Neural cell (in vitro differentiated cells): ENCODE measurements around the gene CARS1. TPM values are rescaled to one million over a fixed set of nuclear protein-coding genes. Genes with fewer than 3 reads are reported as not detected.

Experiments used
- H2AFZ ChIP-seq: fragments of 200-600, 300-800 bp; sonication (generic), shearing (Covaris generic); 2 replicates; pipeline ENCODE4 v1.6.0; 2014; ENCODE audit warnings: low read depth, mild to moderate bottlenecking, antibody characterized with exemption, low read length, moderate library complexity
- H3F3A ChIP-seq: fragments of 200-600 bp; shearing (Covaris generic); 2 replicates; pipeline ENCODE4 v1.6.1; 2016; ENCODE audit warnings: mild to moderate bottlenecking, moderate library complexity, mixed read lengths, antibody characterized with exemption, low read length; ENCODE audit not compliant: insufficient read depth, poor library complexity, severe bottlenecking
- H3K27ac ChIP-seq: fragments of 200-600, 300-800 bp; sonication (generic), shearing (Covaris generic); 2 replicates; pipeline ENCODE4 v1.5.1; 2014; ENCODE audit warnings: mild to moderate bottlenecking, low read length, moderate library complexity
- H3K27me3 ChIP-seq: fragments of 300-800, 200-600 bp; sonication (generic), shearing (Covaris generic); 2 replicates; pipeline ENCODE4 v1.6.0; 2014; ENCODE audit warnings: mild to moderate bottlenecking, low read depth, low read length, moderate library complexity; ENCODE audit not compliant: insufficient read depth
- H3K36me3 ChIP-seq: fragments of 300-800, 200-600 bp; sonication (generic), shearing (Covaris generic); 2 replicates; pipeline ENCODE4 v1.5.1; 2014; ENCODE audit warnings: mild to moderate bottlenecking, antibody characterized with exemption, low read length, moderate library complexity; ENCODE audit not compliant: insufficient read depth
- H3K4me2 ChIP-seq: fragments of 300-800, 200-600 bp; sonication (generic), shearing (Covaris generic); 2 replicates; pipeline ENCODE4 v1.6.0; 2014; ENCODE audit warnings: mild to moderate bottlenecking, low read length
- H3K4me3 ChIP-seq: fragments of 300-800, 200-600 bp; sonication (generic), shearing (Covaris generic); 2 replicates; pipeline ENCODE4 v1.5.1; 2014; ENCODE audit warnings: mild to moderate bottlenecking, low read length, moderate library complexity
- H3K79me2 ChIP-seq: fragments of 200-600 bp; shearing (Covaris generic); replicated peaks from 2 replicates; pipeline ENCODE4 v1.6.0; 2014; ENCODE audit warnings: mild to moderate bottlenecking, low read length, moderate library complexity; ENCODE audit not compliant: insufficient read depth
- H3K9ac ChIP-seq: fragments of 300-800, 200-600 bp; sonication (generic), shearing (Covaris generic); 2 replicates; pipeline ENCODE4 v1.6.1; 2016; ENCODE audit warnings: mild to moderate bottlenecking, low read length, mixed read lengths
- H3K9me2 ChIP-seq: fragments of 200-600 bp; shearing (Covaris generic); 2 replicates; pipeline ENCODE4 v1.6.1; 2016; ENCODE audit warnings: mild to moderate bottlenecking, low read length, mixed read lengths; ENCODE audit not compliant: insufficient read depth
- H3K9me3 ChIP-seq: fragments of 200-600, 300-800 bp; sonication (generic), shearing (Covaris generic); 2 replicates; pipeline ENCODE4 v1.6.1; 2016; ENCODE audit warnings: mild to moderate bottlenecking, mixed run types, low read length, moderate library complexity, mixed read lengths
- H4K20me1 ChIP-seq: fragments of 200-600 bp; shearing (Covaris generic); 2 replicates; pipeline ENCODE4 v1.6.1; 2016; ENCODE audit warnings: mild to moderate bottlenecking, mixed run types; ENCODE audit not compliant: insufficient read depth
- CTCF ChIP-seq: fragments of 450-650 bp; IDR thresholded peaks from 2 replicates; pipeline ENCODE4 v1.5.1; 2014; ENCODE audit warnings: antibody characterized with exemption, mild to moderate bottlenecking, moderate library complexity; ENCODE audit not compliant: poor library complexity, severe bottlenecking
- EP300 ChIP-seq: fragments of 450-650 bp; conservative IDR thresholded peaks from 2 replicates; pipeline ENCODE4 v1.6.1; 2014; ENCODE audit warnings: antibody characterized with exemption, mild to moderate bottlenecking, moderate library complexity; ENCODE audit not compliant: poor library complexity, severe bottlenecking
- EZH2 ChIP-seq: fragments of 200-600, 300-800 bp; shearing (Covaris generic), sonication (generic); IDR thresholded peaks from 2 replicates; pipeline ENCODE4 v1.6.1; 2014; ENCODE audit warnings: antibody characterized with exemption, low read length, borderline replicate concordance, mild to moderate bottlenecking; ENCODE audit not compliant: insufficient read depth, poor library complexity, severe bottlenecking
- MXI1 ChIP-seq: fragments of 450-650 bp; conservative IDR thresholded peaks from 2 replicates; pipeline ENCODE4 v1.6.1; 2014; ENCODE audit warnings: antibody characterized with exemption, mild to moderate bottlenecking; ENCODE audit not compliant: poor library complexity, severe bottlenecking
- POLR2AphosphoS5 ChIP-seq: IDR thresholded peaks from 2 replicates; pipeline ENCODE4 v1.6.1; 2012
- RAD21 ChIP-seq: fragments of 450-650 bp; conservative IDR thresholded peaks from 2 replicates; pipeline ENCODE4 v1.6.1; 2014; ENCODE audit warnings: antibody characterized with exemption, mild to moderate bottlenecking, moderate library complexity
- SMC3 ChIP-seq: fragments of 450-650 bp; conservative IDR thresholded peaks from 2 replicates; pipeline ENCODE4 v1.6.1; 2014; ENCODE audit warnings: antibody characterized with exemption, mild to moderate bottlenecking, moderate library complexity; ENCODE audit not compliant: poor library complexity
- TAF1 ChIP-seq: IDR thresholded peaks from 2 replicates; pipeline ENCODE4 v1.6.1; 2012; ENCODE audit warnings: low read depth
- polyA plus RNA-seq: library from polyadenylated mRNA; depleted of rRNA; stranded (reverse); fragments of >200 nt; gene quantifications from 2 replicates; pipeline ENCODE4 v1.2.3, GENCODE V29; 2014

CARS1 gene
- polyA plus RNA-seq, 1 donor from 2014 or later: 48.2 TPM

- Histone ChIP-seq H3K4me2 (peak overlapping the region; percentile 88), H3F3A (no peaks in the 10 kb centered on the region), H3K9ac (peak overlapping the region; percentile 87), H3K9me3 (no peaks in the 10 kb centered on the region), H3K9me2 (no peaks in the 10 kb centered on the region), H3K36me3 (no peaks in the 10 kb centered on the region), H3K4me3 (peak overlapping the region; percentile 96), H2AFZ (peak overlapping the region; percentile 60), H3K27ac (no peak overlapping the region), H3K79me2 (peaks cover 38% of the 10 kb centered on the region), H3K27me3 (no peaks in the 10 kb centered on the region), H4K20me1 (peaks cover 11% of the 10 kb centered on the region)
- TF ChIP-seq POLR2AphosphoS5 (peak; percentile 4), CTCF (no peak)
Observed at GRCh38 chr11:2992997-2993325, 64.3 kb downstream of the CARS1 start.

- H4K20me1 ChIP-seq: peaks cover 12% of the 10 kb centered on the region
- H3K27ac ChIP-seq: peak within 1 kb of the TSS; percentile 80
- peak within 1 kb of the TSS; percentile 97 for H3K4me2 ChIP-seq
- H3K36me3 ChIP-seq: no peaks in the 10 kb centered on the region
- peak within 1 kb of the TSS; percentile 87 for H3K9ac ChIP-seq
- H3F3A ChIP-seq: no peaks in the 10 kb centered on the region
- TF ChIP-seq CTCF: no peak
- TF ChIP-seq RAD21: no peak
- peak; percentile 67 for TF ChIP-seq TAF1
- peak; percentile 95 for TF ChIP-seq POLR2AphosphoS5
- TF ChIP-seq MXI1: peak; percentile 99
- peak; percentile 23 for TF ChIP-seq EP300
- TF ChIP-seq SMC3: peak; percentile 50
- TF ChIP-seq EZH2: no peak
- peak within 1 kb of the TSS; percentile 60 for H2AFZ ChIP-seq
- no peaks in the 10 kb centered on the region for H3K9me2 ChIP-seq
- H3K27me3 ChIP-seq: no peaks in the 10 kb centered on the region
- peak within 1 kb of the TSS; percentile 96 for H3K4me3 ChIP-seq
- peaks cover 43% of the 10 kb centered on the region for H3K79me2 ChIP-seq
- H3K9me3 ChIP-seq: no peaks in the 10 kb centered on the region
Observed at GRCh38 chr11:2992234-2992996, 64.8 kb downstream of the CARS1 start, which contains the start of gene NAP1L4. TSS of gene NAP1L4 (minus strand) at chr11:2992329. CDS start at chr11:2979220, 13,109 bp downstream.
